Stomach (tissue), 9 donors: Measurements from ENCODE around the gene SETD1B. TPM values are rescaled to one million over a fixed set of nuclear protein-coding genes. Genes with fewer than 3 reads are reported as not detected.

Source experiments
- DNase-seq, 2 donors: peaks; one replicate each; pipeline versions ENCODE4 v3.0.0 to v3.0.0-alpha.2; 2013 to 2019
- H3K27ac ChIP-seq, 5 donors: fragments of 200-600 bp in 4 of 5; sonication (generic) in 4 of 5; one replicate each; pipeline ENCODE4 v1.5.1; 2013 to 2019; ENCODE audit warnings: mild to moderate bottlenecking in 1 of 5, moderate library complexity in 1 of 5
- H3K27me3 ChIP-seq, 3 donors: fragments of 200-600 bp; sonication (generic); one replicate each; pipeline ENCODE4 v1.5.1; 2017 to 2019; ENCODE audit warnings: mixed run types in 1 of 3
- H3K36me3 ChIP-seq, 4 donors: fragments of 200-600 bp; sonication (generic); 1 replicate in 3 of 4; 2 replicates in 1 of 4; pipeline ENCODE4 v1.5.1; 2016 to 2019
- H3K4me1 ChIP-seq, 4 donors: fragments of 200-600 bp; sonication (generic); one replicate each; pipeline ENCODE4 v1.5.1; 2016 to 2019
- H3K4me3 ChIP-seq, 4 donors: fragments of 200-600 bp; sonication (generic) in 3 of 4; one replicate each; pipeline ENCODE4 v1.5.1; 2016 to 2019; ENCODE audit warnings: mild to moderate bottlenecking in 1 of 4
- H3K9me3 ChIP-seq, 4 donors: fragments of 200-600 bp; sonication (generic); one replicate each; pipeline ENCODE4 v1.5.1; 2016 to 2019
- CTCF ChIP-seq, 7 experiments: fragments of 450-650 bp in 4 of 7; fragments of 200-600 bp in 3 of 7; sonication (generic) in 3 of 7; IDR thresholded peaks; one replicate each; pipeline ENCODE4 v1.5.1; 2016 to 2019; ENCODE audit warnings: antibody characterized with exemption in 7 of 7, control low read depth in 2 of 7, mild to moderate bottlenecking in 1 of 7
- EP300 ChIP-seq: sonication (generic); formaldehyde crosslinking; IDR thresholded peaks from one replicate; pipeline ENCODE4 v1.6.1; 2017; ENCODE audit warnings: antibody characterized with exemption
- POLR2A ChIP-seq, 4 donors: fragments of 450-650 bp; IDR thresholded peaks; one replicate each; pipeline ENCODE4 v1.6.1; 2016; ENCODE audit warnings: antibody characterized with exemption in 4 of 4, control low read depth in 2 of 4, mild to moderate bottlenecking in 1 of 4, moderate library complexity in 1 of 4
- POLR2AphosphoS5 ChIP-seq, 3 donors: sonication (generic); formaldehyde crosslinking; IDR thresholded peaks; one replicate each; pipeline ENCODE4 v1.6.1; 2016; ENCODE audit warnings: antibody characterized with exemption in 3 of 3
- WGBS, 5 donors: extraction: QIAGEN DNeasy Blood & Tissue Kit in 3 of 5; methylation state at CpG; one replicate each; pipeline versions ENCODE4 v1.1.5 to v1.1.7; 2013 to 2018; 5-methylcytosine and 5-hydroxymethylcytosine counted together
- intact Hi-C: fragments of 100-400 bp; cut with DNase I; formaldehyde crosslinking; loops from one replicate; pipeline ENCODE4 v1.15.1; 2023; ENCODE audit warnings: low total_unique reads
- polyA plus RNA-seq, 3 donors: library from polyadenylated mRNA; stranded (reverse); fragments of 200-250 nt; gene quantifications; one replicate each; pipeline ENCODE4 v1.2.3, GENCODE V29; 2013
- total RNA-seq, 5 donors: library from RNA; depleted of rRNA; stranded (reverse); fragments of >200 nt; gene quantifications; one replicate each; pipeline versions ENCODE4 v1.1.0 to v1.2.3, GENCODE V29; 2014 to 2016
- donor health status: healthy with polysubstance abuse.
- donor health status: Bipolar disorder and iron deficiency.
- donor health status: healthy.

The SETD1B gene
- total and polyA plus RNA-seq, 8 donors = 3.2 to 27.5 (median 8.2) TPM

- intact Hi-C loops = no loop called here
- no peaks in the 10 kb centered on the region for H3K9me3 ChIP-seq
- WGBS, 5 donors = 72 to 90% (median 89%) methylated on average over 7 of the region's 7 CpGs
- DNase-seq = no peak
- no peaks in the 10 kb centered on the region for H3K27me3 ChIP-seq
- no peak overlapping the region for H3K4me3 ChIP-seq
- peaks cover 84 to 100% (median 100%) of the 10 kb centered on the region in 4 donors for H3K36me3 ChIP-seq
- TF ChIP-seq EP300 (no peak), POLR2A (IDR thresholded peaks at IDR 0.05) (no peak), POLR2AphosphoS5 (IDR thresholded peaks at IDR 0.05) (no peak), CTCF (IDR thresholded peaks at IDR 0.05) (no peak)
- H3K27ac ChIP-seq = no peak overlapping the region
- peaks cover 0 to 2% (median 0%) of the 10 kb centered on the region in 4 donors for H3K4me1 ChIP-seq
Observed at GRCh38 chr12:121820056-121820455, 16.2 kb downstream of the SETD1B start.

GRCh38 chr12:121822393-121823100 is 18.7 kb downstream of the SETD1B start:
- H3K4me3 ChIP-seq = no peak overlapping the region
- peaks cover 67 to 100% (median 99%) of the 10 kb centered on the region in 4 donors for H3K36me3 ChIP-seq
- TF ChIP-seq CTCF (IDR thresholded peaks at IDR 0.05) (no peak), EP300 (no peak), POLR2A (IDR thresholded peaks at IDR 0.05) (no peak), POLR2AphosphoS5 (IDR thresholded peaks at IDR 0.05) (no peak)
- intact Hi-C loops = no loop called here
- no peaks in the 10 kb centered on the region for H3K27me3 ChIP-seq
- DNase-seq = no peak
- no peaks in the 10 kb centered on the region for H3K9me3 ChIP-seq
- WGBS, 5 donors = 91 to 93% (median 93%) methylated on average over 31 to 39 of the region's 39 CpGs
- H3K27ac ChIP-seq = no peak overlapping the region
- H3K4me1 ChIP-seq = peaks cover 0 to 5% (median 2%) of the 10 kb centered on the region in 4 donors

GRCh38 chr12:121823101-121823726 is 19.4 kb downstream of the SETD1B start:
- TF ChIP-seq POLR2AphosphoS5 (IDR thresholded peaks at IDR 0.05) (no peak), POLR2A (IDR thresholded peaks at IDR 0.05) (no peak), EP300 (no peak), CTCF (IDR thresholded peaks at IDR 0.05) (no peak)
- H3K9me3 ChIP-seq = no peaks in the 10 kb centered on the region
- no peak overlapping the region for H3K27ac ChIP-seq
- peaks cover 0 to 5% (median 2%) of the 10 kb centered on the region in 4 donors for H3K4me1 ChIP-seq
- intact Hi-C loops = no loop called here
- H3K27me3 ChIP-seq = no peaks in the 10 kb centered on the region
- peaks cover 67 to 100% (median 99%) of the 10 kb centered on the region in 4 donors for H3K36me3 ChIP-seq
- no peak overlapping the region for H3K4me3 ChIP-seq
- DNase-seq = no peak
- 84 to 95% (median 90%) methylated on average over 22 to 36 of the region's 36 CpGs for WGBS, 5 donors

DNA sequence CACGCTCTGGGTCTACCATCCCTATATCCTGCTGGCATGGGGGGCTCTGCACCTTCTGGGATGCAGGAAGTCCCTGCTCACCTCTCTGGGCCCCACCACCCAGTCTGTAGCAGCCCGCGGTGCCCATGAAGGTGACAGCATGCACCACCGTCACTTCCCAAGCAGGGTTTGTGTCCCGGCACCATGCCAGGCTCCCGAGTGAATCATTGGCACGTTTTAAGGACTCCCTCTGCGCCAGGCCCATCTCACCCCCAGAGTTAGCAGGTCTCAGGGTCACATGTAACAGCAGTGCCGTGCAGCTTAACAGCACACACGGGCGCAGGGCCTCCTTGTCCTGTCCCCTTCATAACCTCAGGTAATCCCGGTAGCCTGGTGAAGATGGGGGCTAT is 19.9 kb downstream of the SETD1B start:
- Histone ChIP-seq H3K27me3 (no peaks in the 10 kb centered on the region), H3K36me3 (peaks cover 69 to 100% (median 99%) of the 10 kb centered on the region in 4 donors), H3K4me3 (no peak overlapping the region), H3K9me3 (no peaks in the 10 kb centered on the region), H3K27ac (no peak overlapping the region), H3K4me1 (peaks cover 0 to 5% (median 2%) of the 10 kb centered on the region in 4 donors)
- DNase-seq = no peak
- intact Hi-C loops = no loop called here
- TF ChIP-seq POLR2AphosphoS5 (IDR thresholded peaks at IDR 0.05) = no peak
- no peak for TF ChIP-seq POLR2A (IDR thresholded peaks at IDR 0.05)
- TF ChIP-seq CTCF (IDR thresholded peaks at IDR 0.05) = no peak
- TF ChIP-seq EP300 = no peak
- 78 to 86% (median 79%) methylated on average over 9 to 12 of the region's 12 CpGs for whole genome bisulfite sequencing, 5 donors
